HG02623 (cell line): ENCODE measurements around the gene PRPF6.
"Not testable (repeated sequence)": the region's sequence is repeated elsewhere in the genome, so short reads cannot be mapped to it uniquely, and the experiment has no call there.

Experiments used
- ATAC-seq: cut with Tn5 transposase; IDR thresholded peaks from one replicate; pipeline ENCODE4 v1.9.1; 2021; ENCODE audit warnings: moderate library complexity; ENCODE audit not compliant: unreplicated experiment

The PRPF6 gene

GRCh38 chr20:63972312-63973159 lies 8.4 kb upstream of the PRPF6 start:
- no peak for ATAC-seq

GRCh38 chr20:63973160-63973479 lies 7.8 kb upstream of the PRPF6 start:
- ATAC-seq = no peak

DNA sequence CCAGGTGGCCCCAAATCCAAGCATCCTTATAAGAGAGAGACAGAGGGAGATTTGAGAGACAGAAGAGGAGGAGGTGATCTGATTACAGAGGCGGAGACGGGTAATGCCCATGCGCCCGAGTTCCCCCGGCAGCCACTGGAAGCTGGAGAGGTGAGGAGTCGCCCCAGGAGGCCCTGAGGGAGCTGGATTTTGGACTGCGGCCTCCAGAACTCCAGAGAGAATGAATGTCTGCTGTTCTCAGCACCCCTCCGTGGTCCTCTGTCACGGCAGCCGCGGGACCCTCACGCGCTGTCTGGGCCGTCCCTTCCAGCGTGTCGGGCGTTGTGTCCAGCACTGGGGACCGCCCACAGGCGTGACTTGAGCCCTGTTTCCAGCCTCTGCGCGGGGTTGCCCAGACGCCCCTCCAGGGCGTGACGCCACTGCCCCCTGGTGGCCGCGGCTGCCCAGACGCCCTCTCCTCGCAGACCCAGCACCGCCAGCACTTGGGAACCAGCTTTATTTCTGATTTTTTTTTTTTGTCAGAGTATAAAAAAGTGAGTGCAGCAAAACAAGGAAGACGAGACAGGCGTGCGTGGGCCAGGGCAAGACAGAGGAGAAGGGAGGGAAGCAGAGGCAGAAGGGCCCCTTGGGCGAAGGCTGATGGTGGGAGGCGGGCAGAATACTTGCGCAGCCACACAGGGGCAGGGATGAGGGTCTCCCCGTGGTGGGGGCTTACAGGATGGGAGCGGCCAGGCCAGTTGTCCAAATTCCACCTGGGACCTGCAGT lies 7.1 kb upstream of the PRPF6 start:
- no peak for ATAC-seq

- ATAC-seq = no peak
These were observed 6.3 kb upstream of the PRPF6 start for GRCh38 chr20:63974402-63975200.

- ATAC-seq = not testable (repeated sequence)
These were observed 4.4 kb upstream of the PRPF6 start for GRCh38 chr20:63976511-63976910.

DNA sequence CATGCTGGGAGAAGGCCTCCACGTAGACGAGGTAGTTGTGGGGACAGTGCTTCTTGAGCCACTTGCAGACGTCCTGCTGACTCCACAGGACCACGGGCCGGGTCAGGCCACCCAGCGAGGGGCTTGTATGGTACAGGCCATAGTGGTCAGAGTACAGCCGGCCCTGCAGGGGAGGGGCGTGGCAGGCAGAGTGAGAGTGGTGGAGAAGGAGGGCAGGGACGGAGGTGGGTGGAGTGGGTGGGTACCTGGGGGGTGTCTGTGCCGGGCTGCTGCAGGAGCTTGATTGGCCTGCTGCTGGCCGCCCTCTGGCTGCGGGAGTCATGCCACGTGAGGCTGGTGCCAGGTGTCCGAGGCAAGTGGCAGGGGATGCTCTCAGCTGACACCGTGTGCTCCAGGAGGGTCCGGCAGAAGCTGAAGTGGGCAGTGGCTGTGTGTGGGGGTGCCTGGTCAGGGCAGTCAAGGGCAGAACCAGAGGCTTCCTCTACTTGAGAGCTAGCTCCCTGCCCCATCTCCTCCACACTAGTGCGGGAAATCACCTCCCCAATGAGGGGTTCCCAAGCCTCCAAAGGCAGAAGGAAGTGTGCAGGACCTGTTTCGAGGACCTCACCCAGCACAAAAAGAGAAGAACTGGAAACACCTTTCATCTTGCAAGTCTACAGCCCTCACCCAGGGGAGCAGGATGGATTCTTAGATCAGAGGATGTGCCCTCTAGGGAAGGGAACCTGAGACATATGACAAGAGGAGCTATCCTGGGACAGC lies 3.8 kb upstream of the PRPF6 start:
- no peak for ATAC-seq

GRCh38 chr20:63977739-63978276 lies 3.1 kb upstream of the PRPF6 start:
- ATAC-seq = no peak

GRCh38 chr20:63978319-63979228 lies 2.4 kb upstream of the PRPF6 start:
- ATAC-seq = no peak

DNA sequence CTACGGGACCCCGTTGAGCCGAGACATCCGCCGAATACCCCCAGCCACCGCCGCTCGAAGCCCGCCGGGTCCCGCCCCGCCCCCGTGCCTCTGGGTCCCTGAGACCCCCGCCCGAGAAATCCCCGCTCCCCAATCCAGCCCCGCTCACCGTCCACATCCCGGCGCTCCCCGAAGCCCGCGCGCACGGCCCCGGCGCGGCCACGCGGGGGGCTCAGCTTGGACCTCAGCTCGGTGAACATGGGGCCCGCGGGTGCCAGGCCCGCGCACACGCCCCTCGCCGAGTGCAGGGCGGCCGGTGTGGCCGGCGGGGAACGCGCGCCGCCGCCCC lies 1.7 kb upstream of the PRPF6 start:
- no peak for ATAC-seq

DNA sequence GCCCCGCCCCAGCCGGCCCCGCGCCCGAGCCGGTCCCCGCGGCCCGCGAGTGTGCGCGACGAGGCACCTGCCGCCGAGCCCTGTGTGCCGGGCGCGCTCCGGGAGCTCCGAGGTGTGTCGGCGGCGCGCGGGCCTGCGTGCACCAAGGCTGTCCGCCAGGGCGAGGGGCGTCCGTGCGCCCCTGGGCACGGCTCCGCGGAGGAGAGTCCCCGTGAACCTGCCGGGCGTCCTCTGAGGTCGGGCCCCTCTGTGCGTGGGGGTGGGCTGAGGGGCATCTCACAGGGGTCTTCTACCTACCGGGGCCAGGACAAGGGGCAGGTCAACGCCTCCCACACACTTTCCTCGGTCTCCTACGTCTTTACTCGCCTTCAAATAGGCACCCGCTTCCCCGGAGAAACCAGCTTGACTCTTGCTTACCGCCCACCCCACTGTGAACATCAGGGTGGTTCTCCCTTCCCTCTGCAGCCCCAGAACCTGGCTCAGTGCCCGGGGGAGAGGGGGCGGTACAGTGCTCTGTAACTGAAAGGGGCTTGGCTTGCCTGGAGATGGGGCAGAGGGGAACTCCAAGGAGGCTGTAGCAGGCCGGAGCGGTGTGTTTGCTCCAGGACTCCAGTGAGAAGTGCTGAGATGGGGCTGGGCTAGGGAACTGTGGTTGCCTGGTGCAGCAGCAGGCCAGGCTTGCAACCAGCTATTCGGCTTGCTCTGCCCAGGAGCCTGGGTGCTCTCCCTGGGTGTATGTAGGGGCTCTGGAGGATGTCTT lies 1.2 kb upstream of the PRPF6 start, which contains the start of gene SAMD10:
TSS of gene SAMD10 (minus strand) at position 86 of the 760 bp plus-strand sequence. CDS start 175 bp downstream, outside the sequence.
- no peak for ATAC-seq

DNA sequence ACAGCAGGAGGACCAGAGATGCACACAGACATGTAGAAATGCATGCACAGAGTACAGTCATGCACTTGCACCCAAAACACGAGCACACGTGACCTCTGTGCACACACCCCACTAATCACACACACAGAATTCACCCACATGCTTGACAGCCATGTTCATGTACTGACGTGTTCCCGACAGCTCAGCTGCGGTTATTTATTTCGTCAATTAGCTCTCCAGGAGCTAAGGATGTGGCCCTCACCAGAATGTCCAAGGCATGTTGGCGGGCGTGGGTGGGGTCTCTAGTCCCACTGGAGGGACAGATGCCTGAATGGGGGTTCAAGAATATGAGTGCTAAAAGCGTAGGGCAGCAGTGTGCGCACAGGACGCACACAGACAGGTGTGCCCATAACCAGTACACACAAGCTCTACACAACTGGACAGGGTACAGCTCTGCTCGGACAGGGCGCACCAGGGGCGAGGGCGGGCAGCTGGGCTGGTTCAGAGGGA lies 571 bp upstream of the PRPF6 start:
- ATAC-seq = no peak

DNA sequence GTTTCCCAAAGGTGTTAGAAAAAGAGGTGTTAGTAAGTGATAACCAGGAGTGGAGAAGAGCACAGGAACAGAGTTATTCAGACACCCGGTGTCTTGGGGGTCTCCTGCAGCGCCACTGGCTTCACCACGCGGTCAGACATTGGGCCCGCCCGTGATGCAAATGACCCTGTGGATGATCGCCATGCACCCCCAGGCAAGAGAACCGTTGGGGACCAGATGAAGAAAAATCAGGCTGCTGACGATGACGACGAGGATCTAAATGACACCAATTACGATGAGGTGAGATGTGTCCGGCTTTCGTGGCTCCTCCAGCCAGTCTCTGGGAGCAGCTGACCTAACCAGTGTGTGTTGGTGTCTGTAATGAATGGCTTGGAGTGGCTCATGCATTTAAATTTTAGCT lies 2.0 kb downstream of the PRPF6 start:
- no peak for ATAC-seq

GRCh38 chr20:64000906-64001305 lies 20.0 kb downstream of the PRPF6 start:
- no peak for ATAC-seq

DNA sequence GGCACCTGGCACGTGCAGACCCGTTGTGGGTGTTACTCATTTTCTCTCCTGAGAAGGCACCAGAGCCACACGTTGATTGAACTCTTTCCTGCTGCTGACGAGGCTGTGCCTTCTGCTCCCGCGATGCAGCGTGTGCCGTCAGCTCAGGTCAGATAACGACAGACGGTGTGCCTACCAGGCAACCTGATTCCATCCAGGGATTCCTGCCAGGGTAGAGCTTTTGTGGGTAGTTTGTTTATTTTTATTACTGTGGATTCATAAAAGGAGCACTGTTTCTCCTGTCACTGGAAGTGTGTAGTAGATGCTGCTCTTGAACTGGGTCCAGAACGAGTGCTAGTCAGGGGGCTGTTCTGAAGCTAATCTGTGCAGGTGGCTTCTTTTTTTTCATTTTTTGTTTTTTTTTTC lies 20.7 kb downstream of the PRPF6 start:
- no peak for ATAC-seq

DNA sequence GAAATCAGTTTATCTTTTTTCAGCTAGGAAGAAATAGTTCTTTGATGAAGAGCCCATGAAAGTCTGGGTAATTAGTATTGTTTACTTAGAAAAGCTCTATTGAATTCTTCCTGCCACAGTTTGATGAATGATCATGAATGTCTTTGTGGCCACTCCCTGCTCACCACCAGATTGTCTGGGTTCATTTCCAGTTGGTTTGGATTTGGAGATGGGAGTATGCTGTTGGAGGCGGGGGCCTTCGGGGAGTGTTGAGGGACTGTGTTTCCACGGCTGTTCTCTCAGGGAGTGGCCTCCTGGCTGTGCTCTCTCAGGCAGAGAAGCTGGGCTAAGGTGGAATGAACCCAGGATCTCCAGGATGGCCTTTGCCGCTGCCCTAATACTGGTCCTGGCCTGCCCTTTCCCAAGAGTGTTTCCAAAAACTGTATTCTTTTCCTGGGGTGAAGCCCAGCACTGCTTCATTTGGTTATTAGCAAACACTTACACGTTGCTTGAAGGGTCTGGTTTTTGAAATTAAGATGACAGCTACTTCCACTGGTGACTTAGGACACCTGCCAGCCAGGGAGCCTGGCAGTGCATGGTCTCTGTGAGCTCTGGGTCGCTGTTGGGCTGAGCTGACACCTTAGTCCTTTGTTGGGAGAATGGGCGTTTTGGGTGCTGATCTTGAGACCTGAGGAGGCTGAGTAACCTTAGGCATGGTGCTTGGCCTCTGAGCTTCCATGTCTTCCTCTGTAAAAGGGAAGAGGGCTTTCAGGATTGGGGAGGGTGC lies 23.2 kb downstream of the PRPF6 start:
- no peak for ATAC-seq

DNA sequence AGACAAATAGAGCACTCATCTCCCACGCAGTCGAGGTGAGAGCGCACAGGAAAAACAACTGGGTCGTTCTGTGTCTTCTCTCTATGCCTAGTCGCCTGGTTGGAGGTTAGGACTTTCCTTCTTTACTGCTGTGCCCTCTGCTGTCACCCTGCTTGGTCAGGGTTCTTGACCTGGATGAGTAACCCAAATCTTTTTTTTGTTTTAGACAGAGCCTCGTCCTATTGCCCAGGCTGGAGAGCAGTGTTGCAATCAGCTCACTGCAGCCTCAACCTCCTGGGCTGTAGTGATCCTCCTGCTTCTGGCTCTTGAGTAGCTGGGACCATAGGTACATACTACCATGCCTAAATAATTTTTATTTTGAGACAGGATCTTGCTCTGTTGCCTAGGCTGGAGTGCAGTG lies 24.5 kb downstream of the PRPF6 start:
- no peak for ATAC-seq

GRCh38 chr20:64006490-64006889 lies 25.6 kb downstream of the PRPF6 start:
- no peak for ATAC-seq

DNA sequence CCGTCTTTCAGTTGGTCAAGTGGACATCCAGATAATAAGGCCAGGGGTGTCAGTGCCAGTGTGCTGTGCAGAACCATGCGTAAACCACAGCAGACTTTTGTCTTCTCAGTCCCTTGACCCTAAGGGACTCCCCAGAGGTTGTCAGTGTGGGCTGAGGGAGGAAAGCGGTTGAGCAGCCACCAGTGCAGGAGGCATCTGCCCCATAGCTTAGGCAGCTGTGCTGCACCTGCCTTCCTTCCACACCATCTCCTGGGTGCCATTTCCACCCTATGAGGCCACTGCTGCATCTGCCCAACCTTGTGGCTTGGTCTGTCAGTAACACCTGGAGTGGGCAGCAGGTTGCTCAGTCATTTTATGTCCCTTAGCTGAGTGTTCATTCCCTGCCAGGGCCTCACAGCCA lies 26.0 kb downstream of the PRPF6 start:
- ATAC-seq = no peak
